CD4-positive, alpha-beta T cell treated with Interleukin-2 at 100 ng/mL for 4 hours (primary cell): ENCODE data around the gene OXSR1.
"Not testable (repeated sequence)": the region's sequence is repeated elsewhere in the genome, so short reads cannot be mapped to it uniquely, and the experiment has no call there.

ENCODE experiments used
- DNase-seq: peaks from one replicate; pipeline ENCODE4 v3.0.0-alpha.2; 2020; ENCODE audit warnings: low spot score

The OXSR1 gene

GRCh38 chr3:38168151-38169026 lies 3.1 kb downstream of the OXSR1 start:
- DNase-seq: no peak

- peak; percentile 27 for DNase-seq
Observed at GRCh38 chr3:38169027-38169317, 3.6 kb downstream of the OXSR1 start.

- DNase-seq: no peak
Observed at GRCh38 chr3:38170722-38171121, 5.4 kb downstream of the OXSR1 start.

- no peak for DNase-seq
Observed at GRCh38 chr3:38171622-38172021, 6.3 kb downstream of the OXSR1 start.

- DNase-seq: no peak
Observed at GRCh38 chr3:38173834-38174418, 8.6 kb downstream of the OXSR1 start.

- no peak for DNase-seq
Observed at GRCh38 chr3:38177181-38177580, 11.8 kb downstream of the OXSR1 start.

GRCh38 chr3:38186781-38187180 lies 21.4 kb downstream of the OXSR1 start:
- no peak for DNase-seq

- DNase-seq: no peak
Observed at GRCh38 chr3:38190481-38190881, 25.1 kb downstream of the OXSR1 start.

- DNase-seq: not testable (repeated sequence)
Observed at GRCh38 chr3:38202931-38203330, 37.6 kb downstream of the OXSR1 start.

GRCh38 chr3:38203690-38204089 lies 38.4 kb downstream of the OXSR1 start:
- DNase-seq: no peak

GRCh38 chr3:38204599-38205471 lies 39.5 kb downstream of the OXSR1 start:
- DNase-seq: no peak

- no peak for DNase-seq
Observed at GRCh38 chr3:38205472-38205805, 40.1 kb downstream of the OXSR1 start.

- DNase-seq: no peak
Observed at GRCh38 chr3:38207254-38208003, 42.1 kb downstream of the OXSR1 start.

GRCh38 chr3:38210141-38210757 lies 44.9 kb downstream of the OXSR1 start:
- no peak for DNase-seq

GRCh38 chr3:38212141-38212540 lies 46.8 kb downstream of the OXSR1 start:
- no peak for DNase-seq

- no peak for DNase-seq
Observed at GRCh38 chr3:38214560-38214959, 49.2 kb downstream of the OXSR1 start.

- no peak for DNase-seq
Observed at GRCh38 chr3:38219609-38220197, 54.4 kb downstream of the OXSR1 start.

- DNase-seq: no peak
Observed at GRCh38 chr3:38221005-38221404, 55.7 kb downstream of the OXSR1 start.

- DNase-seq: no peak
Observed at GRCh38 chr3:38222032-38222634, 56.8 kb downstream of the OXSR1 start.

- no peak for DNase-seq
Observed at GRCh38 chr3:38224357-38224756, 59.0 kb downstream of the OXSR1 start.

GRCh38 chr3:38226273-38226672 lies 60.9 kb downstream of the OXSR1 start:
- DNase-seq: no peak
